ENCODE results near the gene STX18. TPM values are rescaled to one million over a fixed set of nuclear protein-coding genes. Genes with fewer than 3 reads are reported as not detected.

STX18 gene
- total RNA-seq, 2 experiments from 2014 or later: 23.7 to 25.9 TPM

GRCh38 chr4:4420421-4420820 is 121.4 kb downstream of the STX18 start:
- Mint-ChIP-seq H3K9me3 (no peaks in the 10 kb centered on the region), H3K36me3 (peaks cover 10% of the 10 kb centered on the region), H3K4me1 (peaks cover 21% of the 10 kb centered on the region), H3K4me3 (no peak overlapping the region), H3K27ac (no peak overlapping the region), H3K27me3 (no peaks in the 10 kb centered on the region)
- no peak for DNase-seq

- H3K27ac Mint-ChIP-seq: peak overlapping the region; percentile 47
- no peaks in the 10 kb centered on the region for H3K9me3 Mint-ChIP-seq
- H3K4me3 Mint-ChIP-seq: no peak overlapping the region
- H3K27me3 Mint-ChIP-seq: no peaks in the 10 kb centered on the region
- DNase-seq: no peak
- H3K4me1 Mint-ChIP-seq: peaks cover 21% of the 10 kb centered on the region
- H3K36me3 Mint-ChIP-seq: peaks cover 13% of the 10 kb centered on the region
These were observed 122.0 kb downstream of the STX18 start for GRCh38 chr4:4419896-4420295.

GRCh38 chr4:4418676-4419390 is 123.0 kb downstream of the STX18 start:
- Mint-ChIP-seq H3K36me3 (peaks cover 13% of the 10 kb centered on the region), H3K4me1 (peaks cover 21% of the 10 kb centered on the region), H3K27me3 (no peaks in the 10 kb centered on the region), H3K4me3 (no peak overlapping the region), H3K27ac (peak overlapping the region; percentile 47), H3K9me3 (no peaks in the 10 kb centered on the region)
- DNase-seq: no peak

- no peak overlapping the region for H3K4me3 Mint-ChIP-seq
- peaks cover 21% of the 10 kb centered on the region for H3K4me1 Mint-ChIP-seq
- peaks cover 13% of the 10 kb centered on the region for H3K36me3 Mint-ChIP-seq
- no peaks in the 10 kb centered on the region for H3K9me3 Mint-ChIP-seq
- no peak for DNase-seq
- no peaks in the 10 kb centered on the region for H3K27me3 Mint-ChIP-seq
- H3K27ac Mint-ChIP-seq: peak overlapping the region; percentile 55
These were observed 124.0 kb downstream of the STX18 start for GRCh38 chr4:4417886-4418285.

GRCh38 chr4:4416981-4417380 is 124.9 kb downstream of the STX18 start:
- no peaks in the 10 kb centered on the region for H3K27me3 Mint-ChIP-seq
- H3K27ac Mint-ChIP-seq: no peak overlapping the region
- no peak overlapping the region for H3K4me3 Mint-ChIP-seq
- no peaks in the 10 kb centered on the region for H3K9me3 Mint-ChIP-seq
- peaks cover 21% of the 10 kb centered on the region for H3K4me1 Mint-ChIP-seq
- no peak for DNase-seq
- peaks cover 13% of the 10 kb centered on the region for H3K36me3 Mint-ChIP-seq

GRCh38 chr4:4415806-4416805 is 125.7 kb downstream of the STX18 start:
- DNase-seq: no peak
- peak overlapping the region; percentile 17 for H3K27ac Mint-ChIP-seq
- peaks cover 13% of the 10 kb centered on the region for H3K36me3 Mint-ChIP-seq

GRCh38 chr4:4415107-4415805 is 126.6 kb downstream of the STX18 start:
- Mint-ChIP-seq H3K27ac (no peak overlapping the region), H3K36me3 (peaks cover 12% of the 10 kb centered on the region), H3K9me3 (no peaks in the 10 kb centered on the region), H3K4me3 (no peak overlapping the region), H3K27me3 (no peaks in the 10 kb centered on the region), H3K4me1 (peaks cover 21% of the 10 kb centered on the region)
- DNase-seq: no peak

More at GRCh38 chr4:4415806-4416805, 125.7 kb downstream of the STX18 start:
- Mint-ChIP-seq H3K4me3 (no peak overlapping the region), H3K4me1 (peaks cover 21% of the 10 kb centered on the region), H3K9me3 (no peaks in the 10 kb centered on the region), H3K27me3 (no peaks in the 10 kb centered on the region)

GRCh38 chr4:4413806-4414205 is 128.0 kb downstream of the STX18 start:
- Mint-ChIP-seq H3K27ac (no peak overlapping the region), H3K4me3 (no peak overlapping the region), H3K4me1 (peaks cover 12% of the 10 kb centered on the region), H3K9me3 (no peaks in the 10 kb centered on the region), H3K36me3 (peaks cover 10% of the 10 kb centered on the region), H3K27me3 (no peaks in the 10 kb centered on the region)
- no peak for DNase-seq

- Mint-ChIP-seq H3K9me3 (no peaks in the 10 kb centered on the region), H3K27me3 (no peaks in the 10 kb centered on the region), H3K27ac (no peak overlapping the region), H3K36me3 (peaks cover 10% of the 10 kb centered on the region), H3K4me3 (no peak overlapping the region), H3K4me1 (peaks cover 7% of the 10 kb centered on the region)
- no peak for DNase-seq
These were observed 128.5 kb downstream of the STX18 start for GRCh38 chr4:4413373-4413725.

- Mint-ChIP-seq H3K27ac (no peak overlapping the region), H3K9me3 (no peaks in the 10 kb centered on the region), H3K27me3 (no peaks in the 10 kb centered on the region), H3K4me3 (no peak overlapping the region), H3K4me1 (peaks cover 2% of the 10 kb centered on the region), H3K36me3 (peaks cover 10% of the 10 kb centered on the region)
- no peak for DNase-seq
These were observed 129.0 kb downstream of the STX18 start for GRCh38 chr4:4412641-4413372.

- Mint-ChIP-seq H3K27ac (no peak overlapping the region), H3K27me3 (no peaks in the 10 kb centered on the region), H3K9me3 (no peaks in the 10 kb centered on the region), H3K4me1 (no peaks in the 10 kb centered on the region), H3K4me3 (no peak overlapping the region), H3K36me3 (peaks cover 10% of the 10 kb centered on the region)
- no peak for DNase-seq
These were observed 129.9 kb downstream of the STX18 start for GRCh38 chr4:4411906-4412305.

GRCh38 chr4:4410271-4410670 is 131.6 kb downstream of the STX18 start:
- DNase-seq: no peak
- Mint-ChIP-seq H3K9me3 (no peaks in the 10 kb centered on the region), H3K4me1 (no peaks in the 10 kb centered on the region), H3K27ac (no peak overlapping the region), H3K36me3 (peaks cover 3% of the 10 kb centered on the region), H3K4me3 (no peak overlapping the region), H3K27me3 (no peaks in the 10 kb centered on the region)

GRCh38 chr4:4409416-4410115 is 132.3 kb downstream of the STX18 start:
- H3K4me3 Mint-ChIP-seq: no peak overlapping the region
- no peaks in the 10 kb centered on the region for H3K4me1 Mint-ChIP-seq
- H3K27me3 Mint-ChIP-seq: no peaks in the 10 kb centered on the region
- H3K36me3 Mint-ChIP-seq: no peaks in the 10 kb centered on the region
- no peak for DNase-seq
- H3K27ac Mint-ChIP-seq: no peak overlapping the region
- no peaks in the 10 kb centered on the region for H3K9me3 Mint-ChIP-seq

All from activated naive CD8-positive, alpha-beta T cell treated with anti-CD3 and anti-CD28 coated beads for 36 hours (primary cell).